Mammary epithelial cell (primary cell): ENCODE results near the gene GLT8D1.

ENCODE experiments used
- EZH2 ChIP-seq: IDR thresholded peaks from 2 replicates; pipeline ENCODE4 v1.6.1; 2012; ENCODE audit warnings: low read length, inconsistent platforms, borderline replicate concordance
- TF ChIP-seq, protein P1 (sequence below), 2 donors: IDR thresholded peaks in 1 of 2; conservative IDR thresholded peaks in 1 of 2; 2 replicates each; pipeline ENCODE4 v1.5.1; 2011 to 2012; ENCODE audit warnings: inconsistent platforms in 2 of 2, low read length in 2 of 2, mild to moderate bottlenecking in 2 of 2, control low read depth in 1 of 2, low read depth in 1 of 2; ENCODE audit not compliant: insufficient read depth in 1 of 2; ENCODE audit errors: extremely low read depth in 1 of 2

GRCh38 chr3:52719618-52720017 is 14.0 kb upstream of the GLT8D1 start:
- TF ChIP-seq, protein P1, sequence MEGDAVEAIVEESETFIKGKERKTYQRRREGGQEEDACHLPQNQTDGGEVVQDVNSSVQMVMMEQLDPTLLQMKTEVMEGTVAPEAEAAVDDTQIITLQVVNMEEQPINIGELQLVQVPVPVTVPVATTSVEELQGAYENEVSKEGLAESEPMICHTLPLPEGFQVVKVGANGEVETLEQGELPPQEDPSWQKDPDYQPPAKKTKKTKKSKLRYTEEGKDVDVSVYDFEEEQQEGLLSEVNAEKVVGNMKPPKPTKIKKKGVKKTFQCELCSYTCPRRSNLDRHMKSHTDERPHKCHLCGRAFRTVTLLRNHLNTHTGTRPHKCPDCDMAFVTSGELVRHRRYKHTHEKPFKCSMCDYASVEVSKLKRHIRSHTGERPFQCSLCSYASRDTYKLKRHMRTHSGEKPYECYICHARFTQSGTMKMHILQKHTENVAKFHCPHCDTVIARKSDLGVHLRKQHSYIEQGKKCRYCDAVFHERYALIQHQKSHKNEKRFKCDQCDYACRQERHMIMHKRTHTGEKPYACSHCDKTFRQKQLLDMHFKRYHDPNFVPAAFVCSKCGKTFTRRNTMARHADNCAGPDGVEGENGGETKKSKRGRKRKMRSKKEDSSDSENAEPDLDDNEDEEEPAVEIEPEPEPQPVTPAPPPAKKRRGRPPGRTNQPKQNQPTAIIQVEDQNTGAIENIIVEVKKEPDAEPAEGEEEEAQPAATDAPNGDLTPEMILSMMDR (conservative IDR thresholded peaks at IDR 0.05 in 1 of 2, IDR thresholded peaks at IDR 0.05 in 1 of 2; ENCODE audit: extremely low read depth in 1 of 2, insufficient read depth in 1 of 2, low read depth in 1 of 2, low read length in 2 of 2): no peak
- TF ChIP-seq EZH2: no peak
